Stomach (tissue), 4 donors: ENCODE data around the gene DEFB112.

Source experiments
- POLR2A ChIP-seq, 4 donors: fragments of 450-650 bp; IDR thresholded peaks; one replicate each; pipeline ENCODE4 v1.6.1; 2016; ENCODE audit warnings: antibody characterized with exemption in 4 of 4, control low read depth in 2 of 4, mild to moderate bottlenecking in 1 of 4, moderate library complexity in 1 of 4
- POLR2AphosphoS5 ChIP-seq, 3 donors: sonication (generic); formaldehyde crosslinking; IDR thresholded peaks; one replicate each; pipeline ENCODE4 v1.6.1; 2016; ENCODE audit warnings: antibody characterized with exemption in 3 of 3
- TF ChIP-seq, protein P1 (sequence below), 7 experiments: fragments of 450-650 bp in 4 of 7; fragments of 200-600 bp in 3 of 7; sonication (generic) in 3 of 7; IDR thresholded peaks; one replicate each; pipeline ENCODE4 v1.5.1; 2016 to 2019; ENCODE audit warnings: antibody characterized with exemption in 7 of 7, control low read depth in 2 of 7, mild to moderate bottlenecking in 1 of 7

DNA sequence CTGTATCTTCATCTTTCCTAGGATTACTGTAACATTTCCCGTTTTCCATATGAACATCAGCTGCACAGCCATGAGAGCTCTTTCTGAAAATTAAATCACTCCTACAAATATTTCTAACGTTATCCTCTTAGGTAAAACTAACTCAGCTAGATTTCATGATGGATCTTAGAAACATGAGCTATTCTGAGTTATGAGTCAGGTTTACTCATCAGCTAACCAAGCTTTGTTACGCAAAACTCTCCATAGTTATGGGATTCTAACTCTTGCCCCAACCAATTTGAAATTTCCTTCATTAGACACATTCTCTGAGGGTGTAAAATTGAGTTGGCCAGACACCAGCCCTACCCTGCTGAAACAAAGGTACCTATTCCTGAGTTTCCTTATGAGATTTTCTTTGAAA is 41.9 kb downstream of the DEFB112 start:
- no peak for TF ChIP-seq POLR2A (IDR thresholded peaks at IDR 0.05)
- no peak for TF ChIP-seq POLR2AphosphoS5 (IDR thresholded peaks at IDR 0.05)
- TF ChIP-seq, protein P1, sequence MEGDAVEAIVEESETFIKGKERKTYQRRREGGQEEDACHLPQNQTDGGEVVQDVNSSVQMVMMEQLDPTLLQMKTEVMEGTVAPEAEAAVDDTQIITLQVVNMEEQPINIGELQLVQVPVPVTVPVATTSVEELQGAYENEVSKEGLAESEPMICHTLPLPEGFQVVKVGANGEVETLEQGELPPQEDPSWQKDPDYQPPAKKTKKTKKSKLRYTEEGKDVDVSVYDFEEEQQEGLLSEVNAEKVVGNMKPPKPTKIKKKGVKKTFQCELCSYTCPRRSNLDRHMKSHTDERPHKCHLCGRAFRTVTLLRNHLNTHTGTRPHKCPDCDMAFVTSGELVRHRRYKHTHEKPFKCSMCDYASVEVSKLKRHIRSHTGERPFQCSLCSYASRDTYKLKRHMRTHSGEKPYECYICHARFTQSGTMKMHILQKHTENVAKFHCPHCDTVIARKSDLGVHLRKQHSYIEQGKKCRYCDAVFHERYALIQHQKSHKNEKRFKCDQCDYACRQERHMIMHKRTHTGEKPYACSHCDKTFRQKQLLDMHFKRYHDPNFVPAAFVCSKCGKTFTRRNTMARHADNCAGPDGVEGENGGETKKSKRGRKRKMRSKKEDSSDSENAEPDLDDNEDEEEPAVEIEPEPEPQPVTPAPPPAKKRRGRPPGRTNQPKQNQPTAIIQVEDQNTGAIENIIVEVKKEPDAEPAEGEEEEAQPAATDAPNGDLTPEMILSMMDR (IDR thresholded peaks at IDR 0.05): no peak
